CD4-positive, alpha-beta T cell treated with Interleukin-17A for 1 hour (primary cell): Measurements from ENCODE around the gene FETUB.
"Not testable (repeated sequence)": the region's sequence is repeated elsewhere in the genome, so short reads cannot be mapped to it uniquely, and the experiment has no call there.

Experiments
- DNase-seq: peaks from one replicate; pipeline ENCODE4 v3.0.0-alpha.2; 2020

The FETUB gene

GRCh38 chr3:186613637-186614265, 26.4 kb upstream of the FETUB start:
- no peak for DNase-seq

GRCh38 chr3:186614266-186614596, 26.0 kb upstream of the FETUB start:
- DNase-seq: peak; percentile 4

- peak; percentile 81 for DNase-seq
Observed at GRCh38 chr3:186614597-186615483, 25.4 kb upstream of the FETUB start.

GRCh38 chr3:186616299-186616617, 23.9 kb upstream of the FETUB start:
- DNase-seq: no peak

GRCh38 chr3:186617036-186617946, 22.9 kb upstream of the FETUB start:
- peak; percentile 86 for DNase-seq

- no peak for DNase-seq
Observed at GRCh38 chr3:186618318-186618938, 21.8 kb upstream of the FETUB start.

- no peak for DNase-seq
Observed at GRCh38 chr3:186619787-186620212, 20.4 kb upstream of the FETUB start.

- DNase-seq: no peak
Observed at GRCh38 chr3:186620213-186621092, 19.7 kb upstream of the FETUB start.

- no peak for DNase-seq
Observed at GRCh38 chr3:186621894-186622650, 18.1 kb upstream of the FETUB start.

- DNase-seq: no peak
Observed at GRCh38 chr3:186622651-186623310, 17.4 kb upstream of the FETUB start.

GRCh38 chr3:186624598-186624997, 15.6 kb upstream of the FETUB start:
- DNase-seq: no peak

GRCh38 chr3:186625600-186626042, 14.6 kb upstream of the FETUB start:
- DNase-seq: no peak

- no peak for DNase-seq
Observed at GRCh38 chr3:186626254-186626847, 13.8 kb upstream of the FETUB start.

- no peak for DNase-seq
Observed at GRCh38 chr3:186627852-186628414, 12.3 kb upstream of the FETUB start.

GRCh38 chr3:186628756-186629155, 11.4 kb upstream of the FETUB start:
- no peak for DNase-seq

- DNase-seq: no peak
Observed at GRCh38 chr3:186630950-186631641, 9.1 kb upstream of the FETUB start.

- no peak for DNase-seq
Observed at GRCh38 chr3:186633481-186633880, 6.7 kb upstream of the FETUB start.

- not testable (repeated sequence) for DNase-seq
Observed at GRCh38 chr3:186634207-186634606, 6.0 kb upstream of the FETUB start.

- no peak for DNase-seq
Observed at GRCh38 chr3:186635532-186635931, 4.7 kb upstream of the FETUB start.
